ENCODE measurements around the gene TNNT2. TPM values are rescaled to one million over a fixed set of nuclear protein-coding genes. Genes with fewer than 3 reads are reported as not detected.

Gene TNNT2
- total and polyA plus RNA-seq, 2 of the 8 experiments (the other 6 are each of a cell fraction or from before 2014, with no cell fraction given), result 3.1 to 21.0 TPM

GRCh38 chr1:201403359-201403758 is 25.9 kb upstream of the TNNT2 start:
- Histone ChIP-seq H3K23me2 (ENCODE audit: low read depth, low read length) (peaks cover 5% of the 10 kb centered on the region; the same call in 1 of the 2 replicates), H2BK120ac (replicated peaks; ENCODE audit: low read depth, low read length) (no peak overlapping the region), H3K14ac (ENCODE audit: insufficient read length) (no peak overlapping the region), H2AK5ac (ENCODE audit: low read depth, low read length) (no peak overlapping the region), H3K79me1 (ENCODE audit: low read depth, low read length) (no peaks in the 10 kb centered on the region; the same call in 1 of the 2 replicates), H3K4ac (replicated peaks; ENCODE audit: insufficient read length, low read depth, low read length) (no peak overlapping the region), H2BK15ac (ENCODE audit: low read length) (no peak overlapping the region), H3K27me3 (replicated peaks in 1 of 4; ENCODE audit: control insufficient read depth in 3 of 4, extremely low read depth in 1 of 4, insufficient read depth in 3 of 4, low read length in 3 of 4) (peaks cover 0 to 12% (median 2%) of the 10 kb centered on the region in 4 experiments; a peak in 5 of 7 replicates), H4K91ac (replicated peaks; ENCODE audit: insufficient read length, low read length) (no peak overlapping the region), H2BK5ac (ENCODE audit: low read depth, low read length) (no peak overlapping the region), H2BK12ac (ENCODE audit: low read depth, low read length) (no peak overlapping the region), H3K18ac (ENCODE audit: extremely low read depth, low read length) (no peak overlapping the region), H3K9me3 (ENCODE audit: insufficient read depth in 2 of 2, low read depth in 1 of 2, low read length in 1 of 2) (no peaks in the 10 kb centered on the region), H2AFZ (ENCODE audit: low read length) (no peak overlapping the region), H4K5ac (ENCODE audit: insufficient read length, low read depth, low read length) (no peak overlapping the region), H2BK20ac (ENCODE audit: low read length) (no peak overlapping the region), H3K23ac (ENCODE audit: insufficient read length) (no peak overlapping the region), H3K36me3 (ENCODE audit: control insufficient read depth in 2 of 4, insufficient read depth in 4 of 4, low read length in 3 of 4) (no peaks in the 10 kb centered on the region), H3K56ac (replicated peaks; ENCODE audit: insufficient read length, low read depth, low read length) (no peak overlapping the region), H3K79me2 (ENCODE audit: control insufficient read depth in 1 of 2, insufficient read depth in 2 of 2, low read length in 2 of 2) (no peaks in the 10 kb centered on the region; a peak in 1 of 4 replicates), H3K9ac (replicated peaks in 1 of 4; ENCODE audit: extremely low read depth in 1 of 4, low read depth in 3 of 4, low read length in 3 of 4) (no peak overlapping the region), H3K4me1 (replicated peaks in 1 of 4; ENCODE audit: control insufficient read depth in 3 of 4, insufficient read depth in 4 of 4, low read length in 3 of 4) (peaks cover under 1 to 18% (median 11%) of the 10 kb centered on the region in 4 experiments), H3K4me2 (ENCODE audit: insufficient read depth in 1 of 2, low read depth in 2 of 2, low read length in 2 of 2) (no peak overlapping the region), H3K4me3 (ENCODE audit: extremely low read depth in 1 of 4, insufficient read depth in 2 of 4, low read depth in 3 of 4, low read length in 4 of 4) (no peak overlapping the region), H4K8ac (ENCODE audit: extremely low read depth, insufficient read depth, low read length) (no peak overlapping the region), H4K20me1 (replicated peaks in 1 of 2; ENCODE audit: control insufficient read depth in 1 of 2, insufficient read depth in 2 of 2, low read length in 2 of 2) (no peaks in the 10 kb centered on the region), H3K27ac (ENCODE audit: low read depth, low read length) (no peak overlapping the region)
- WGBS, 2 experiments (ENCODE audit: extremely low coverage in 1 of 2, insufficient coverage in 1 of 2, insufficient read length in 1 of 2, insufficient replicate concordance in 2 of 2, low coverage in 1 of 2, low lambda C conversion rate in 2 of 2, missing lambda C conversion rate in 1 of 2), result 85% methylated on average over 1 of the region's 1 CpG; no CpG with 5 or more reads in 1 of the 2 experiments
- ChIA-PET CTCF (ENCODE audit: partially characterized antibody) (interaction anchor here (1.1 to 14.7 kb wide), 6 partner anchors 10 to 56 kb away, joined by 3 to 371 read pairs (median 14); partner anchors contain the start of gene TNNT2), POLR2A (ENCODE audit: partially characterized antibody) (interaction anchor here (0.6 to 2.1 kb wide), 3 partner anchors 9 to 82 kb away, joined by 4 to 5 read pairs (median 4); no protein-coding TSS in a partner anchor)
- no peak for DNase-seq (ENCODE audit: low read depth in 1 of 2, low spot score in 2 of 2)
- FAIRE-seq, result no peak
- TF ChIP-seq TAF7 (optimal IDR thresholded peaks at IDR 0.05; ENCODE audit: borderline replicate concordance, low read depth, low read length) (no peak), CBX8 (IDR thresholded peaks at IDR 0.05; ENCODE audit: borderline replicate concordance, low read depth, low read length) (no peak), CTCF (IDR thresholded peaks at IDR 0.05; ENCODE audit: control extremely low read depth in 1 of 3, insufficient read depth in 1 of 3, low read depth in 1 of 3, low read length in 3 of 3) (no peak), MAFK (IDR thresholded peaks at IDR 0.05; ENCODE audit: low read depth, low read length) (no peak), KDM4A (IDR thresholded peaks at IDR 0.05; ENCODE audit: low read depth, low read length, severe bottlenecking) (no peak), EGR1 (IDR thresholded peaks at IDR 0.05; ENCODE audit: borderline replicate concordance, low read depth, low read length) (no peak), ASH2L (IDR thresholded peaks at IDR 0.05; ENCODE audit: low read length) (no peak), USF2 (IDR thresholded peaks at IDR 0.05; ENCODE audit: low read length) (no peak), HDAC6 (IDR thresholded peaks at IDR 0.05; ENCODE audit: low read depth, low read length) (no peak)

Data from H1 (cell line).